Left forelimb (tissue), 1 donor: Measurements from ENCODE around the gene C2CD4A.
"Not testable (repeated sequence)": the region's sequence is repeated elsewhere in the genome, so short reads cannot be mapped to it uniquely, and the experiment has no call there.

ENCODE experiments used
- DNase-seq: peaks from one replicate; pipeline ENCODE4 v3.0.0-alpha.2; 2018; ENCODE audit warnings: low spot score

Gene C2CD4A

GRCh38 chr15:62066663-62067447 is at the start of gene C2CD4A:
Gene C2CD4A (plus strand): TSS chr15:62066977. CDS start chr15:62067614, 637 bp downstream.
- peak; percentile 75 for DNase-seq

- DNase-seq = no peak
These were observed 46.1 kb upstream of the C2CD4A start for GRCh38 chr15:62020576-62021160.

- DNase-seq = no peak
These were observed 44.7 kb upstream of the C2CD4A start for GRCh38 chr15:62021991-62022600.

- DNase-seq = no peak
These were observed 40.1 kb upstream of the C2CD4A start for GRCh38 chr15:62026487-62027262.

- DNase-seq = no peak
These were observed 39.6 kb upstream of the C2CD4A start for GRCh38 chr15:62027263-62027565.

GRCh38 chr15:62027916-62028315 is 38.9 kb upstream of the C2CD4A start:
- no peak for DNase-seq

GRCh38 chr15:62035256-62035924 is 31.4 kb upstream of the C2CD4A start:
- DNase-seq = no peak

- DNase-seq = no peak
These were observed 20.6 kb upstream of the C2CD4A start for GRCh38 chr15:62046078-62046743.

- DNase-seq = no peak
These were observed 19.4 kb upstream of the C2CD4A start for GRCh38 chr15:62047282-62047827.

GRCh38 chr15:62048254-62048653 is 18.5 kb upstream of the C2CD4A start:
- not testable (repeated sequence) for DNase-seq

- no peak for DNase-seq
These were observed 16.7 kb upstream of the C2CD4A start for GRCh38 chr15:62050115-62050514.

- DNase-seq = no peak
These were observed 15.6 kb upstream of the C2CD4A start for GRCh38 chr15:62051166-62051565.

GRCh38 chr15:62052713-62053112 is 14.1 kb upstream of the C2CD4A start:
- DNase-seq = no peak

- no peak for DNase-seq
These were observed 13.2 kb upstream of the C2CD4A start for GRCh38 chr15:62053439-62054085.

- no peak for DNase-seq
These were observed 11.8 kb upstream of the C2CD4A start for GRCh38 chr15:62054979-62055378.

- DNase-seq = no peak
These were observed 9.3 kb upstream of the C2CD4A start for GRCh38 chr15:62057341-62057980.

GRCh38 chr15:62058327-62059028 is 8.3 kb upstream of the C2CD4A start:
- no peak for DNase-seq

- DNase-seq = no peak
These were observed 7.5 kb upstream of the C2CD4A start for GRCh38 chr15:62059108-62059815.

GRCh38 chr15:62059816-62060112 is 7.0 kb upstream of the C2CD4A start:
- DNase-seq = no peak
